GM13977 (cell line): ENCODE measurements around the gene GUCY1A1.
A peak's percentile ranks its signal among the peaks of the same experiment; 100 is the strongest.

Experiments
- DNase-seq: peaks from one replicate; pipeline ENCODE4 v3.0.0; 2012; ENCODE audit warnings: low spot score
- in situ Hi-C: fragments of 300-500 bp; cut with MboI; formaldehyde crosslinking; loops from one replicate; pipeline ENCODE4 v1.12.0; 2022; ENCODE audit warnings: low sequenced_read_pairs, low pct_unique_long_range_greater_than_20kb, mixed read lengths, inconsistent platforms; ENCODE audit not compliant: unreplicated experiment
- TF ChIP-seq, protein P1 (sequence below): IDR thresholded peaks from 2 replicates; pipeline ENCODE4 v1.5.1; 2012; ENCODE audit warnings: mild to moderate bottlenecking, control low read depth; ENCODE audit not compliant: insufficient read depth; ENCODE audit errors: extremely low read depth, missing control alignments

Gene GUCY1A1

DNA sequence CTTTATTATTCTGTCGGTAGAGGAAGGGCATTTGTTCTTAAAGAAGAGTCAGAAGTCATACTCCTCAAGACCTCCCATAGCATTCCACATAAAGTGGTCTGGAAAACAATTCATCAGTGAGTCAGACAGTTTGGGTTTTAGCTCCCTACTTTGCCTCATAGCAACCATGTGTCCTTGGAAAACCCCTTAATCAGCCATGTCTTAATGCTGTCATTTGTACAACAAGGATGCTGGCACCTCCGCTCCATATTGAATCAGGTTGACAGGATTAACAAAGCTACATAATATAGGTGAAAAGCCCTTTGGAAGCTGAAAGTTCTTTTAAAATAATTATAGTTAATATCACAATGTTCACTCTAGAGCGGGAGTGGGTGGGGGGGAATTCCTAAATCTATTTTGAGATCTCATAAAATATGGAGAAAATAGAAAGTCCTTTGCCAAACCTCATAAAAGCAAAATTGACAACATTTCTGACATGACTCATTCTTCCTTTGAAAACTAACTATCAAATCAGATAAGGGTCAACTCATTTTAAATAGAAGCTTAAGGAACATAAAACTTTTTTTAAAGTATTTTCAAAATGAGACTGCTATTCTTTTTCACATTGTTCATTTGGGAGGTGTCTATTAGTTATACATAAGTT, 37.3 kb upstream of the GUCY1A1 start:
- TF ChIP-seq, protein P1, sequence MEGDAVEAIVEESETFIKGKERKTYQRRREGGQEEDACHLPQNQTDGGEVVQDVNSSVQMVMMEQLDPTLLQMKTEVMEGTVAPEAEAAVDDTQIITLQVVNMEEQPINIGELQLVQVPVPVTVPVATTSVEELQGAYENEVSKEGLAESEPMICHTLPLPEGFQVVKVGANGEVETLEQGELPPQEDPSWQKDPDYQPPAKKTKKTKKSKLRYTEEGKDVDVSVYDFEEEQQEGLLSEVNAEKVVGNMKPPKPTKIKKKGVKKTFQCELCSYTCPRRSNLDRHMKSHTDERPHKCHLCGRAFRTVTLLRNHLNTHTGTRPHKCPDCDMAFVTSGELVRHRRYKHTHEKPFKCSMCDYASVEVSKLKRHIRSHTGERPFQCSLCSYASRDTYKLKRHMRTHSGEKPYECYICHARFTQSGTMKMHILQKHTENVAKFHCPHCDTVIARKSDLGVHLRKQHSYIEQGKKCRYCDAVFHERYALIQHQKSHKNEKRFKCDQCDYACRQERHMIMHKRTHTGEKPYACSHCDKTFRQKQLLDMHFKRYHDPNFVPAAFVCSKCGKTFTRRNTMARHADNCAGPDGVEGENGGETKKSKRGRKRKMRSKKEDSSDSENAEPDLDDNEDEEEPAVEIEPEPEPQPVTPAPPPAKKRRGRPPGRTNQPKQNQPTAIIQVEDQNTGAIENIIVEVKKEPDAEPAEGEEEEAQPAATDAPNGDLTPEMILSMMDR: no peak
- in situ Hi-C loops: no loop called here
- DNase-seq: no peak

DNA sequence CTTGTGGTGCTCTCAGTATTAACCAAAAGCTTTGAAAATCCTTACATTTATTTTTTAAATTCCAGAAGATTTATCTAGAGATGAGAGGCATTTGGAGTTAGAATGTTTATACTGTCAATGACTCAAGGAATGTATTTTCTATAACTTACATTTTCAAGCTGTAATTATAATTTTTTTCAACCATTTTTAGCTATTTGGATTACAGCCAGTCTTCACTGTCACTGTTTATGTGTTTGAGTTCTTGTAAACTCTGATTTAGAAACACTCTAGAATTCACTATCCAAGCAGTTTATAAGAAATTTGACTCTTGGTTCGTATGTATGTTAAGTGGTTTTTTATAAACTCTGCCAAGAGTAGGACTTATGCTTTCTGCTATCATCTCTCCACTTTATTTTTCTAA, 36.7 kb upstream of the GUCY1A1 start:
- in situ Hi-C loops: no loop called here
- TF ChIP-seq, protein P1: no peak
- DNase-seq: no peak

DNA sequence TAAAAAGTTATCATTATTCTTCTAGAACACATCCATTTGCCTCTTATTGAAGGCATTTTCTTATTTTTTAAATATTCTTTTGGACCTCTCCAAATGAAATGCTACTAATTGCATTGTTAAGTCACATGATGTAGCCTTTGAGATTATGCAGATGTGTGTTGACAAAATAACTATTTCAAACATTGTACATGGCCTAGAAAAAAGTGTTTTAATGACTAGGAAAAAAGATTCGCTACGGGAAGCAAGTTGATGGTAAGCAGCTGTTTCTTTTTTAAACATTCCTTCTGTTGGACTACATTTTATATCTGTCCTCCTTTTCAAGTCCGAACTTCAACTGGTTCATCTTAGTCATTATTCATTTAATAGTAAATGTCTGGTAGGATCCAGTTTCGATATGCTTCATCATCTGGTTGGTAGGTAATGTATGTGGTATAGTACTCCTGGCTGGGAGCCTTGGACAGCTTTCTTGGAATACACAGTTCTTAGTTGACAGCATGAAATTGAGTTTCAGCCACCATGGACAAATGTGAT, 34.3 kb upstream of the GUCY1A1 start:
- in situ Hi-C loops: no loop called here
- TF ChIP-seq, protein P1: no peak
- DNase-seq: no peak

DNA sequence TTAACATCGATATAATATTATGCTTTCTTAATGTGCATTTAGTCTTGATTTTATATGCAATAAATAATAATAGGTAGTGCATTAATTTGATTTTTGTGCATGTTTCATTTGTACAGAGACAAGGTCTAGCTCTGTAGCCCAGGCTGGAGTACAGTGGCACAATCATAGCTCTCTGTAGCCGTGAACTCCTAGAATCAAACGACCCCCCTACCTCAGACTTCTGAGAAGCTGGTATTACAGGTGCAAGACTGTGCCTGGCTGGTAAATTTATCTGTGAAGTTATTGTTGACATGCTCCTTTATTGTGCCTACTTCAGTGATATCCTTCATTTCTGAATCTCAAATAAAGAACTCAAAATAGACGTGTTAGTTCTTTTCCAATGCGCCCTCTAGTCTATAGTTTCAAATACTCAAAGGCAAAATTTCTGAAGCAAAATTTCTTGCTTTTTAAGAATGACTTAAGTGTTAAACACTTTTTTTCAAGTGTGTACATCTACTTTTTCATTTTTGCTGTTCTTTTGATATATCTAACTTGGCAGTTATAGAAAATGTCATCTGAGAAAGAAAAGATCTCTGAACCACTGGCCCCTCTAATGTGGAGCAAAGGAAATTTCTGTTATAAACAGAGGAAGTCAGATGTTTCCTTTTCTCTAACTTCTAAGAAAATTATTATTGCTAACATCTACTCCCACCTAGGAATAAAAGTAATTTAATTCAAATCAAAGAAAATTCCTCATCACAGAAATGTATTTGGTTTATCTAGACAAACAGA, 28.3 kb upstream of the GUCY1A1 start:
- in situ Hi-C loops: no loop called here
- TF ChIP-seq, protein P1: no peak
- DNase-seq: no peak

DNA sequence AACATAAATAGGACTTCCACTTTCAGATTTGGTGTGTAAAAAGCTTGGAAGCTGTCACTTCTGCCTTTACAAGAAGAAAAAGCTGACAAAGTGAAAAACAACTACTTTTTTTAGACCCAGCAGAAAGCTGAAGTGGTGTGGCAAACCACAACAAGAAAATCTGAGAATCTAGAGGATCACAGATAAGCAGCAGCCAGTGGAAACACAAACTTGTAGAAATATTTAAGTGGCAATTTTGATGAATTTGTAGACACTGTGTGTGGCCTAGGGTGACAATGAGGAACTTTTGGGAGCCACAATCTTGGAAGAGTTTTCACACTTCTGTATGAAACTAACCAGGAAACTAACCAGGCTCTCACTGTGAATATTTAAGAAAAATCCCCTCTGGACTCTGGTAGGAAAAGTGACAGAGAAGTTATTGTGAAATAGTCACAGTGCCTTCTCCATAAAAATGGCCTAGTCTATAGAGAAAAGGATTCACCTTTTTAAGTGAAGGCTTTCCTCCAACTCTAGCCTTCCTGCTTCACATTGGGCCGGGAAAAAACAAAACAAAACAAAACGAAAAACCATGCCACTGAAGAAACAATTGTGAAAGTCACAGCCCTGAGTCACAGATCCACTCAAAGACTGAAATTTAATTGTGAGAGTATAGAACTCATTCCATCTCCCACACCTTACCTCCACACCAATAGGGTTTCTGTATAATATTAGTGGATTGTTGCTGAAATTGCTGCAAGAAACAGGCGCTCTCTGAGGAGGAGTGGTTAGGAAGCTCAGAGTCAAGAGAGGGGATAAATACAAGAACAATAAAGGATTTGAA, 26.7 kb upstream of the GUCY1A1 start:
- in situ Hi-C loops: no loop called here
- TF ChIP-seq, protein P1: no peak
- peak; percentile 42 for DNase-seq

DNA sequence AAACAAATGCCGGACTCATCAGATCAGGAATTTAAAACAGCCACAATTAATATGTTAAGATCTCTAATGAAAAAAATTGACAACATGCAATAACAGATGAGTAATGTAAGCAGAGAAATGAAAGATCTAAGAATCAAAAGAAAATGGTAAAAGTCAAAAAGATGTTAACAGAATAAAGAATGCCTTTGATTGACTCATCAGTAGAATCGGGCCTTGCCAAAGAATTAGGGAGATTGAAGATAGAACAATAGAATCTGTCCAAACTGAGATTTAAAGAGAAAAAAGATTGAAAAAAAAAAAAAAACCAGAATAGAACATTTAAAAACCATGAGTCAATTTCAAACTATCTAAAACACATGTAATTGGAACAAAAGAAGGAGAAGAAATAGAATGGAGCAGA, 25.9 kb upstream of the GUCY1A1 start:
- no peak for DNase-seq
- TF ChIP-seq, protein P1: no peak
- in situ Hi-C loops: no loop called here
